Urothelium cell line (cell line): ENCODE data around the gene RUFY1.
A peak's percentile ranks its signal among the peaks of the same experiment; 100 is the strongest.
"Not testable (repeated sequence)": the region's sequence is repeated elsewhere in the genome, so short reads cannot be mapped to it uniquely, and the experiment has no call there.

ENCODE experiments used
- DNase-seq: peaks from one replicate; pipeline ENCODE4 v3.0.0; 2011; ENCODE audit warnings: low spot score, mixed read lengths
- FAIRE-seq: peaks from 2 replicates; lab custom pipeline; 2011; peaks lifted over from hg19 to GRCh38; lab: Jason Lieb, UNC

The RUFY1 gene

GRCh38 chr5:179534431-179534830 lies 15.9 kb upstream of the RUFY1 start:
- FAIRE-seq (no peak), DNase-seq (no peak)

DNA sequence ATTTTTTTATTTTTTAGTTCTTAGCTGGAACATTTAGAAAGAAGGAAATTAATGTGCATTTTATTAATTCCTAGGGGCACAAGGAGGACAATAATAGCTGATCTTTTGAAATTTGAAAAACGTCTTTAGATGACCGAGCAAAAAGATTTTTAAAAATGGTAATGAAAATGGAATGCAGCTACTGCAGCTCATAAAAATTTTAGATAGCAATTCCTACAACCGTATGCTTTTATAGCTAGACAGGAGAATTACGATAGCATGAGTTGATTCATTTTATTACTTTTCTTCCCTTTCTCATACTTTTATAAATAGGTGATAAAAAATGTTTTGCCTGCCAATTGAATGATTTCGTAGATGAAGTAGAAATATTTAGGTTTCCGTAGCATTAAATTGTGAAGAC lies 13.7 kb upstream of the RUFY1 start:
- FAIRE-seq (no peak), DNase-seq (no peak)

DNA sequence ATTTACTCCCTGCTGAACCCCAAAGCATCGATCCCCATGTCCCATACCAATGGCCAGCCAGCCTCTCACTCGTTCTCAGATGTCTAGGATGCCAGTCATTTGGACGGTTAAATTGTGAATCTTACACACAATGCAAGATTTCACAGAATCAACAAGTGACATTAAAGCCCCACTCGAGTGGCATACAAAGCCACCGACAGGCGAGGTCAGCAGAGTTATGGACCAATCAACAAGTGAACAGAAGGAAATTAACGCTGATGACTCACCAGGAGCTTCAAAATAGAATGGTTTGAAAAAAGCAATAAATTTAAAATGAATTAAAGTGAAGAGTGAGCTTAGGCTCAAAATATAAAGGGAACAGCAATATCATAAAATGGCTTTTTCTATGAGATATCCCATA lies 8.2 kb upstream of the RUFY1 start:
- DNase-seq (no peak), FAIRE-seq (no peak)

DNA sequence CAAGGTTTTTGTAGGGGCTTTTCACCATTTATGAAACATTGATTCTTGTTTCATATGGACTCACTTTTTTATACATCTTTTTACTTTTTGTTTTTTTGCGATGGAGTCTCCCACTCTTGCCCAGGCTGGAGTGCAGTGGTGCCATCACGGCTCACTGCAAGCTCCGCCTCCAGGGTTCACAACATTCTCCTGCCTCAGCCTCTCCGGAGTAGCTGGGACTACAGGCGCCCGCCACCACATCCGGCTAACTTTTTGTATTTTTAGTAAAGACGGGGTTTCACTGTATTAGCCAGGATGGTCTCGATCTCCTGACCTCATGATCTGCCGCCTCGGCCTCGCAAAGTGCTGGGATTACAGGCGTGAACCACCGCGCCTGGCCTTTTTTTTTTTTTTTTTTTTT lies 7.1 kb upstream of the RUFY1 start:
- not testable (repeated sequence) for FAIRE-seq, DNase-seq

DNA sequence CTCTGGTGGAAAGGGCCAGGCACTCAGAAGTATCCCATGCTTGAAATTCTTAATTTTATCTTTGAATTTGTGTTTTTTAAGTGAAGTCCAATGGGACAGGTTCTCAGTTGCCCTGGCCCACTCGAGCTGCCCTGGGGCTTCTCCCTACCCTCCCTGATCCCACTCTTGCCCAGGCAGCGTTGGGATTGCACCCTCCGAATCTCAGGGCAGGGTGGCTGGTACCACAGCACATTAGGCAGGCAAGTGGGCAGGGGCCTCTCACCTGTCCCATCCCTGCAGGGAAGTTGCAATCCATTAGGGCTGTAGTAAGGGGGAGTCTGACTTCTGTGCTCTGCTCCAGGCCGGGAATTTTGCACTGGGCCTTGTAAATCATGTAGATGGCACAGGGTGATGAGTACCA lies 2.7 kb downstream of the RUFY1 start:
- FAIRE-seq, result no peak
- no peak for DNase-seq

DNA sequence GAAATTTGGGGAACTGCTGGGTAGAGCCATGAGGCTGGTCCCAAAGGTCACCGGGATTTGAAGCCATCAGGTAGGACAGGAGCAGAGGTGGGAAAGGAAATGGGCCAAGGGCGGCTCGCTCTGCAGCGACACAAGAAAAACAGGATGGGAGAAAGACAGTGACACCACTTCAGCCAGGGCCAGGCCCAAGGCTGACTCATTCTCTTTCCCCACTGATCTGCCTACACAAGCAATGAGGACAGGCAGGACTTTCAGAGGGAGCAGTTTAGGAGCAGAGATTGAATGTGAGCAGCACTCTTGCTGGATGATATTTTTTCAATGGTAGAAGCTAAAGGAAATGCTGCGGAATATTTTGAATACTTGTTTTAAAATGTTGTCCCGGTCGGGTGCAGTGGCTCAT lies 3.5 kb downstream of the RUFY1 start:
- DNase-seq, result peak; percentile 25

DNA sequence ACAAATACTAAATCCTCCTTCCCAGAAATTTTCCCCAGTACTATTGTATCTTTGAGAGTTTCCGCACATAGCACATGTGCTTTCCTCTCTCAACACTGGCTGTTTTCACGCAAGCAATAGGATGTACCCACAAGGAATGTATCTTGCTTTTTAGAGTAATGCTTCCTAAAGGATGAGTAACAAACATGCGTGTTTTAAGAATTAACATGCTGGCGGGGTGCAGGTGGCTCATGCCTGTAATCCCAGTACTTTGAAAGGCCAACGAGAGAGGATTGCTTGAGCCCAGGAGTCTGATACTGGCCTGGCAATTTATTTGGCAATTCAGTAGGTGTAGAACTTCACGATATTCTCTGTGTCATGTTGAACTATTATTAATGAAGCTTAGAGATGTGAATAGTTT lies 4.6 kb downstream of the RUFY1 start:
- no peak for DNase-seq
- FAIRE-seq, result no peak

More for the DNA sequence above, 3.5 kb downstream of the RUFY1 start:
- FAIRE-seq, result no peak

- not testable (repeated sequence) for DNase-seq, FAIRE-seq
Measured at GRCh38 chr5:179558261-179558799, 8.0 kb downstream of the RUFY1 start.

GRCh38 chr5:179558932-179559283 lies 8.6 kb downstream of the RUFY1 start:
- no peak for FAIRE-seq
- DNase-seq, result peak; percentile 49

DNA sequence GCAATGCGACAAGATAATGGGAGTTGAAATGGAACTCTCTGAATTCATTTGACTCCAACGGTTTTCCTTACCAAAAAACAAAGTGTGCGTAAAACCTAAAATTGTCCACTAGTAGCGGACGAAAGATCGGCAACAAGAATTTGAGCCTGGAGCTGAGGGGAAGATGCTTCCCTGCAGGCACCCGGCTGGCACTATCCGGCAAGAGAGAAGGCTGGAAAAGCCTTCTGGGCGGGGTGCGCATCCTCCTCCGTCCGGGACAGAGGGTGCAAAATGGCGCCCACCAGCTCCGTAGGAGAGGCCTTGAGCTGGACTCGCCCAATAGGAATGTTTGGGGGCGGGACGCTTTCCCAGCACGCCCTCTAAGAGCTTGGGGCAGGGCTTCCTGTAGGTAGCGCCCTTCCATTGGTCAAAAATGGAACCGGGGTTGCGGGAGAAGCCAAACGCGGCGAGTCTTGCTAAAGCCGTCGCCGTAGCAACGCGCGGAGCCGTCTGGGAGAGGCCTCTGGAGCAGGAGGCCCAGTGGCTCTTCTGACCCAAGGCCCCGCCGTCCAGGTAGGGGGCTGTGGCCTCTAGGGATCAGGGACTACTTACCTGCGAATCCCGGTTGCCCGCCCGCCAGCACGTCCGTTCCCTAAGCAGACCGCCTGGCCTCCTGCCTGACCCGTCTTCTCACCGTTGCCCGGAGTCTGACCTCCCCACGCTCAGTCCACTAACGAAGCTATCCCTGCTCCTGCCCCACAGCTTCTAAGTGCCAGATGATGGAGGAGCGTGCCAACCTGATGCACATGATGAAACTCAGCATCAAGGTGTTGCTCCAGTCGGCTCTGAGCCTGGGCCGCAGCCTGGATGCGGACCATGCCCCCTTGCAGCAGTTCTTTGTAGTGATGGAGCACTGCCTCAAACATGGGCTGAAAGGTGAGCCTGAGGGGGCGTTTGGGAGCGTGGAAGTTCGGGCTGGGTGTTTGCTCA lies 9.2 kb downstream of the RUFY1 start:
- peak; percentile 97 for DNase-seq
- no peak for FAIRE-seq

DNA sequence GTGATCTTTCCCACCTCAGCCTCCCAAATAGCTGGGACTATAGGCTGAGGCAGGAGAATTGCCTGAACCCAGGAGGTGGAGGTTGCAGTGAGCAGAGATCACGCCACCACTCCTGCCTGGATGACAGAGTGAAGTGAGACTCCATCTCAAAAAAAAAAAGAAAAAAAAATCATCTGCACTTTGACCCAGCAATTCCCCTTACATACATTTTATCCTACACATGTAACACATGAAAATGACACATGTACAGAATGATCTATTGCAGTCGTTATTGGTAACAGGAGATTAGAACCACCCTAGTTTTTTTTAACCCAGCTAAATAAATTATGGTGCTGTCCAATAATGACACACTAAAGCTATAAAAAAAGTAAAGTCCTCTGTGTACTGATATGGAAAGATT lies 14.2 kb downstream of the RUFY1 start:
- DNase-seq (no peak), FAIRE-seq (no peak)

DNA sequence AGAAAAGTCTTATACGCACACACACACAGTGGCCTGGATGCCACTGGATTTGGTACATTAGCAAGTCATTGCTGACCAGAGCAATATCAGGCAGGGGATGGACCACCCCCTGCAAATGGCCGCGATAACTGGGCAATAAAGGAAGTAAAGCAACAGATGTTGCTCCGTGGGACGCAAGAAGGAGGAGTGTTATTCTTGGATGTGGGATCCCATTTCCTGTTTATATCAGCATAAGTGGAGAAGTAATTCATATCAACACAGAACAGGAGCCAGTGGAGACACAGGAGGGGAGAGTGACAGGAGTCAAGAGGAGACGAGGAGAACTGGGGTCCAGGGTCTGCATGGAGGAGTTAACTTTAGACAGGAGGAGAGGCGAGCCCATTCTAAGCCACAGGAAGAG lies 18.4 kb downstream of the RUFY1 start:
- no peak for FAIRE-seq
- no peak for DNase-seq

DNA sequence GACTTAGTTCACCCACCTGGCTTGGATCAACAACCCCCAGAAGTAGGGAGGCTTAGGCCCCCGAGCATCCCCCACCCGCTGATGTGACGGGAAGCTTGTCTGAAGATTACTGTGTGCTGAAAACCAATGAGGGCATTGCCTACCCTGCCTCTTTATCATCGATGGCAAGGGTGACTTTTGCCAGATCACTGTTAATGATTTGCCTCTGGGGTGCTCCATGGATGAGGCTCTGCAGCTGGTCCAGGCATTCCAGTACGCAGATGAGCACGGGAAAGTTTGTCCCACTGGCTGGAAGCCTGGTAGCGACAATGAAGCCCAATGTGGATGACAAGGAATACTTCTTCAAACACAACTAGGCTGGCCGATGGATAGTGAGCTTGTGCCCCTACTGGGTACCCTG lies 22.0 kb downstream of the RUFY1 start:
- no peak for FAIRE-seq
- DNase-seq, result no peak

DNA sequence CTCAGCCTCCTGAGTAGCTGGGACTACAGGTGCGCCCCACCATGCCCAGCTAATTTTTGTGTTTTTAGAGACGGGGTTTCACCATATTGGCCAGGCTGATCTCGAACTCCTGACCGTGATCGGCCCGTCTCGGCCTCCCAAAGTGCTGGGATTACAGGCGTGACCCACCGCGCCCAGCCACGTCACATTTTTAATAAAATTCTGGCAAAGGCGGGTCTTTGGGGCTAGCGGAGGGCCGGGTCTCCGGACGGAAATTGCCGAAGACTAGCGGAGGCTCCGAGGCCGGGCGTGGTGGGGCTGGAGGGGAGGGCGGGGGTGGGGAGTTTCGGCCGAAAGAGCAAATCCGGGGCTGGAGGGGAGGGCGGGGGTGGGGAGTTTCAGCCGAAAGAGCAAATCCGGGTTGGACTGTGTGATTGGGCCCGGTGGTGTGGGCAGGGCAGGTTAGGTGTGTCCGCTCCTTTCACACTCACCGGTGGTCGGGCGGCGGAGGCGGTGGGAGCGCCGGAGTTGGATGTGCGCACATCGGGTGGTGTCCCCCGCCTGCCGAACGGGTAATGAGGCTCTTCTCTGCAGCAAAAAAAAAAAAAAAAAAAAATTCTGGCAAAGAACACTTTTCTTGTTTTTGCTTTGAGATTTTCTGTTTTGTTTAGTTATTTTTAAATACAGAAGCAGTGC lies 27.1 kb downstream of the RUFY1 start:
- FAIRE-seq (no peak), DNase-seq (no peak)

- no peak for FAIRE-seq
- DNase-seq, result no peak
Measured at GRCh38 chr5:179585941-179586401, 35.6 kb downstream of the RUFY1 start.

DNA sequence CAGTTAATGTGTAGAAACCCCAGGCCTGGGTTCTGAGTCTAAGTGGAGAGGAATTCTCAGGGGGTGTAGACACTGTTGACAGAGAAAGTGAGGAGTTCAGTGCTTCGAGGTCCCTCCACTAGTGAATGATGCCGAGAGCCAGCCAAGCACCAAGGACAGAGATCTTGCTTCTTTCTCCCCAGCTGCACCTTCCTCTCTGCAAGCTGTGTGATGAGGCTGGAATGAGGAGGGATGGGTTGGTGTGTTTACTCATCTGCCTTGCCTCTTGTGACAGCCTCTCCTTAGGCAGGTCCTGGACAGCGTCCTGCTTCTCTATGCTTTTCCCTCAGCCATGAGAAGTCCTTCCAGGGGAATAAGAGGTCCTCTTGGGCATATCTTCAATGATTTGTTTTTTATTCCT lies 37.8 kb downstream of the RUFY1 start:
- FAIRE-seq (no peak), DNase-seq (no peak)

DNA sequence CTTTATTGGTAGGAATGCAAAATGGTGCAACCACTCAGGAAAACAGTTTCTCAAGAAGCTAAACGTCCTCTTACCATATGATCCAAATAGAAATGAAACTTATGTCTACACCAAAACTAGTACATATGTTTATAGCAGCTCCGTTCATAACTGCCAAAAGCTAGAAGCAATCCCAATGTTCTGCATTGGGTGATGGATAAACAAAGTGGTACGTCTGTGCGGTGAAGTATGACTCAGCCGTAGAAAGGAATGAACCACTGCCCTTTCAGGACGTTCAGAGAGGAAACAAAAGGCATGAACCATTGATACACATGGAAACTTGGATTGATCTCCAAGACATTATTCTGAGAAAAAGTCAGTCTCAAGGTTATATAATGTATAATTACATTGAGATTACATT lies 45.6 kb downstream of the RUFY1 start:
- FAIRE-seq, result no peak

GRCh38 chr5:179596421-179596820 lies 46.1 kb downstream of the RUFY1 start:
- FAIRE-seq, result no peak
- DNase-seq, result no peak

More for the DNA sequence above, 45.6 kb downstream of the RUFY1 start:
- no peak for DNase-seq

DNA sequence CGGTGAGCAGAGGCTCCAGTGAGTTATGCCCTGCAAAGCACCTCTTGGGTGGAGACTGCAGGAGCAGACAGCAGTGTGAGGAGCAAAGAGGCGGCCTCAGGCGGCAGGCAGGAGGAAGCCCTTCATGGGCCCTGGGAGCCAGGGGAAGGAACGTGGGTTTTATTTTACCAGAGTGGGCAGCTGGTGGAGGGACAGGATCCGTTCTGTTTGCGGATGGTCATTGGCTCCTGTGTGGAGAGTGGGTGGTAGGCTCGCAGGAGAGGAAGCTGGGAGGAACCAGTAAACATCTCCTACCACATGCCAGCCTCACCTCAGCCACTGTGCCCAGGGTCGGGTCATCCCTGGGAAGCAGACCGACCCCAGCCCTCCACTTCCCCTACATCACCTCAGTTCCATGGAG lies 48.7 kb downstream of the RUFY1 start:
- no peak for FAIRE-seq

GRCh38 chr5:179599566-179599965 lies 49.2 kb downstream of the RUFY1 start:
- no peak for FAIRE-seq
- DNase-seq, result no peak

More for the DNA sequence above, 48.7 kb downstream of the RUFY1 start:
- DNase-seq, result no peak

DNA sequence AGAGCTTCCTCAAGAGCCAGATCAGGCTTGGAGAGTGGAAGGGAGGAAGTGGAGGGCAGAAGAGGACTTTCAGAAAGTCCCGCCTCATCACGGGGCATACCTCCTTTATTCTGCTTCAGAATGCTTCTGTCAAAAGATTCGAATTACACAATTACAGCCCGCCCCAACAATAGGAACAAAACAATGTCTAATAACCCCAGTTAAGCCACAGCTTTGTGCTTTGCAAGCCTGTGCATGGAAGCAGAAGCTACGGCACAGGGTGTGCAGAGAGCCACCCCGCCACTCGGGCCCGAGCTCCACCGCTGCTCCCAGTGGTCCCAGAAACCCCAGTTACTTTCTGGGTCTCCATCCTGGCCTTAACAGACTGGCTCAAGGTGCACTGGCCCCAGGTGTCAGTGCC lies 49.6 kb downstream of the RUFY1 start:
- no peak for FAIRE-seq
- no peak for DNase-seq
